GM19467 (cell line): Measurements from ENCODE around the gene TNC.
A peak's percentile ranks its signal among the peaks of the same experiment; 100 is the strongest.

ENCODE experiments used
- ATAC-seq: cut with Tn5 transposase; IDR thresholded peaks from one replicate; pipeline ENCODE4 v1.9.1; 2021; ENCODE audit warnings: mild to moderate bottlenecking, moderate library complexity; ENCODE audit not compliant: unreplicated experiment

The TNC gene

GRCh38 chr9:115058175-115058574 lies 59.8 kb downstream of the TNC start:
- no peak for ATAC-seq

GRCh38 chr9:115057559-115057958 lies 60.4 kb downstream of the TNC start:
- no peak for ATAC-seq

GRCh38 chr9:115050002-115050490 lies 67.9 kb downstream of the TNC start:
- ATAC-seq: no peak

- ATAC-seq: no peak
These were observed 71.1 kb downstream of the TNC start for GRCh38 chr9:115046824-115047223.

- no peak for ATAC-seq
These were observed 71.8 kb downstream of the TNC start for GRCh38 chr9:115046199-115046598.

GRCh38 chr9:115043632-115044031 lies 74.3 kb downstream of the TNC start:
- no peak for ATAC-seq

GRCh38 chr9:115042781-115043509 lies 75.0 kb downstream of the TNC start:
- no peak for ATAC-seq

GRCh38 chr9:115039516-115040120 lies 78.3 kb downstream of the TNC start:
- ATAC-seq: no peak

GRCh38 chr9:115038178-115038577 lies 79.8 kb downstream of the TNC start:
- no peak for ATAC-seq

GRCh38 chr9:115036691-115037090 lies 81.3 kb downstream of the TNC start:
- no peak for ATAC-seq

- ATAC-seq: peak; percentile 72
These were observed 81.9 kb downstream of the TNC start for GRCh38 chr9:115035841-115036612.

GRCh38 chr9:115034801-115035200 lies 83.2 kb downstream of the TNC start:
- ATAC-seq: no peak

- ATAC-seq: no peak
These were observed 84.2 kb downstream of the TNC start for GRCh38 chr9:115033800-115034199.

- no peak for ATAC-seq
These were observed 85.7 kb downstream of the TNC start for GRCh38 chr9:115032296-115032695.

GRCh38 chr9:115030006-115030405 lies 88.0 kb downstream of the TNC start:
- ATAC-seq: no peak

GRCh38 chr9:115025721-115026120 lies 92.2 kb downstream of the TNC start:
- ATAC-seq: no peak

- ATAC-seq: no peak
These were observed 92.9 kb downstream of the TNC start for GRCh38 chr9:115024925-115025535.

- ATAC-seq: no peak
These were observed 95.1 kb downstream of the TNC start for GRCh38 chr9:115022760-115023434.

- no peak for ATAC-seq
These were observed 99.2 kb downstream of the TNC start for GRCh38 chr9:115018547-115019435.

- ATAC-seq: no peak
These were observed 101.6 kb downstream of the TNC start for GRCh38 chr9:115016344-115016743.
